ENCODE data around the gene TACSTD2. TPM values are rescaled to one million over a fixed set of nuclear protein-coding genes. Genes with fewer than 3 reads are reported as not detected.

The TACSTD2 gene
- total and polyA plus RNA-seq, 2 of the 13 experiments (the other 11 are each of a cell fraction or from before 2014, with no cell fraction given), result not detected

DNA sequence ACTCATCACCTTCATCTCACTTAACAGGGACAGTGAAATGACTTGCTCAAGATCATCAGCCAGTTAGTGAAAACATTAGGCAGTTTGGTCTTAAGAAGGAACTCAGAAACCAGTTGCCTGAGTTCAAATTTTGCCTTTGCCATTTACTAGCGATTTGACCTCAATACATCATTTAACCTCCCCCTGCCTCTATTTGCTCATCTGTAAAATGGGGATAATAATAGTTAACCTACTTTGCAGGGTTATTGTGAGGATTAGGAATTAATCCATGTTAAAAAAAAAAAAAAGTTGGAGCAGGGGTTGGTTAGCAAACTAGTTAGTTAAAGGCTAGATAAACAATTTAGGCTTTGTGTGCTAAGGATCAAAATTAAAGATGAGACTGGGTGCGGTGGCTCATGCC is 10.6 kb upstream of the TACSTD2 start:
- CTCF ChIA-PET (ENCODE audit: low intra/inter-chr PET ratio, low total read pairs), result no interaction called here
- Histone ChIP-seq H3K4me1 (ENCODE audit: insufficient read depth, low read length) (peaks cover 16% of the 10 kb centered on the region), H3K79me2 (ENCODE audit: insufficient read depth, low read length) (no peaks in the 10 kb centered on the region), H3K9ac (ENCODE audit: insufficient read depth, low read depth, low read length) (no peak overlapping the region), H3K9me3 (ENCODE audit: low read length) (no peaks in the 10 kb centered on the region), H2AFZ (ENCODE audit: low read length) (no peak overlapping the region), H3K27ac (ENCODE audit: extremely low read length, insufficient read depth, low read length) (no peak overlapping the region), H3K4me2 (ENCODE audit: low read depth, low read length) (no peak overlapping the region), H3K4me3 (replicated peaks in 1 of 3; ENCODE audit: insufficient read depth in 1 of 3, low read depth in 2 of 3, low read length in 3 of 3) (no peak overlapping the region), H4K20me1 (ENCODE audit: insufficient read depth, low read length) (no peaks in the 10 kb centered on the region), H3K36me3 (replicated peaks in 1 of 2; ENCODE audit: control insufficient read depth in 1 of 2, insufficient read depth in 2 of 2, low read length in 2 of 2) (no peaks in the 10 kb centered on the region), H3K27me3 (ENCODE audit: control insufficient read depth in 1 of 2, insufficient read depth in 2 of 2, low read length in 2 of 2) (no peaks in the 10 kb centered on the region; a peak in 1 of 5 replicates)
- in situ Hi-C loops (cut with HindIII; ENCODE audit: extremely low pct_ligation_motif_present, low pct_unique_long_range_greater_than_20kb) (no loop called here), intact Hi-C loops (cut with micrococcal nuclease; ENCODE audit: unreplicated experiment) (no loop called here)
- ATAC-seq (no peak), FAIRE-seq (no peak), DNase-seq (ENCODE audit: low spot score) (no peak)
- BruUV-seq (replicated peaks), result no TSS peak
- POLR2A ChIA-PET, result no interaction called here
- TF ChIP-seq NFKBIZ (CRISPR knock-in tag; IDR thresholded peaks at IDR 0.05) (no peak), PBX3 (CRISPR knock-in tag; IDR thresholded peaks at IDR 0.05; ENCODE audit: borderline replicate concordance) (no peak), ZNF629 (CRISPR knock-in tag; conservative IDR thresholded peaks at IDR 0.05) (peak; percentile 21; the same call in 1 of the 2 replicates)
- WGBS (ENCODE audit: low lambda C conversion rate), result 43% methylated on average over 2 of the region's 2 CpGs

GRCh38 chr1:58586271-58586670 is 9.2 kb upstream of the TACSTD2 start:
- Histone ChIP-seq H3K4me1 (ENCODE audit: insufficient read depth, low read length) (peaks cover 16% of the 10 kb centered on the region), H3K36me3 (replicated peaks in 1 of 2; ENCODE audit: control insufficient read depth in 1 of 2, insufficient read depth in 2 of 2, low read length in 2 of 2) (no peaks in the 10 kb centered on the region), H3K79me2 (ENCODE audit: insufficient read depth, low read length) (no peaks in the 10 kb centered on the region), H2AFZ (ENCODE audit: low read length) (no peak overlapping the region), H3K27me3 (ENCODE audit: control insufficient read depth in 1 of 2, insufficient read depth in 2 of 2, low read length in 2 of 2) (no peaks in the 10 kb centered on the region), H3K9ac (ENCODE audit: insufficient read depth, low read depth, low read length) (no peak overlapping the region), H3K27ac (ENCODE audit: extremely low read length, insufficient read depth, low read length) (no peak overlapping the region), H3K4me3 (replicated peaks in 1 of 3; ENCODE audit: insufficient read depth in 1 of 3, low read depth in 2 of 3, low read length in 3 of 3) (no peak overlapping the region), H4K20me1 (ENCODE audit: insufficient read depth, low read length) (no peaks in the 10 kb centered on the region), H3K9me3 (ENCODE audit: low read length) (no peaks in the 10 kb centered on the region), H3K4me2 (ENCODE audit: low read depth, low read length) (no peak overlapping the region)
- no peak for DNase-seq (ENCODE audit: low spot score)
- BruUV-seq (replicated peaks), result no TSS peak
- POLR2A ChIA-PET, result no interaction called here
- 25% methylated on average over 4 of the region's 4 CpGs for WGBS (ENCODE audit: low lambda C conversion rate)
- CTCF ChIA-PET (ENCODE audit: low intra/inter-chr PET ratio, low total read pairs), result no interaction called here
- in situ Hi-C loops (cut with HindIII; ENCODE audit: extremely low pct_ligation_motif_present, low pct_unique_long_range_greater_than_20kb), result no loop called here
- no peak for ATAC-seq
- intact Hi-C loops (cut with micrococcal nuclease; ENCODE audit: unreplicated experiment), result no loop called here
- TF ChIP-seq WIZ (CRISPR knock-in tag; IDR thresholded peaks at IDR 0.05) (no peak), CENPT (CRISPR knock-in tag; IDR thresholded peaks at IDR 0.05; ENCODE audit: low read depth) (no peak), MIER2 (CRISPR knock-in tag; IDR thresholded peaks at IDR 0.05) (no peak), ZNF891 (CRISPR knock-in tag; IDR thresholded peaks at IDR 0.05) (no peak), ZNF660 (CRISPR knock-in tag; IDR thresholded peaks at IDR 0.05; ENCODE audit: borderline replicate concordance, low read depth) (no peak), ZMAT3 (CRISPR knock-in tag; conservative IDR thresholded peaks at IDR 0.05) (no peak), NFIB (CRISPR knock-in tag; IDR thresholded peaks at IDR 0.05; ENCODE audit: borderline replicate concordance) (no peak)
- FAIRE-seq, result no peak

All from HepG2 (cell line).